UCSD-AML1 (cell line): Measurements from ENCODE around the gene ZWILCH.
A peak's percentile ranks its signal among the peaks of the same experiment; 100 is the strongest.
"Not testable (repeated sequence)": the region's sequence is repeated elsewhere in the genome, so short reads cannot be mapped to it uniquely, and the experiment has no call there.

Source experiments
- DNase-seq: peaks from one replicate; lab custom pipeline; 2025; ENCODE audit not compliant: unreplicated experiment; lab: John Stamatoyannopoulos, UW

ZWILCH gene

DNA sequence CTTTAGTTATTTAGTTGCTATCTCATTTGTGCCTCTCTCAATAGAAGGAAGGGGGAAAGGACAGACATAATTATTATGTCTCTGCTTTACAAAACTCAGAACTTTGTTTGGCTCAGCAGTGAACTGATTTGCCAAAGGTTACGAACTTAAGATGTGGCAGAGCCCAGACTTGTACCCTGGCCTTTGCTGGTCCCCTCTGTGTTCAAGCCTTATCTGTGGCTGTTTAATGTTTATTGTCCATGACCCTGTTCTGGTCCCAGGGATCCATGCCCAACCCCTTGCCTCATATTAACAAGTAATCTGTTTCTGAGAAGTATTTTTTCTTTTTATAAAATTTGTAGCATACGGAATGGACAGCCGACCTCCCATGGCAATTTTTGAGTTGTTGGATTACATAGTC is 18.2 kb upstream of the ZWILCH start:
- no peak for DNase-seq

DNA sequence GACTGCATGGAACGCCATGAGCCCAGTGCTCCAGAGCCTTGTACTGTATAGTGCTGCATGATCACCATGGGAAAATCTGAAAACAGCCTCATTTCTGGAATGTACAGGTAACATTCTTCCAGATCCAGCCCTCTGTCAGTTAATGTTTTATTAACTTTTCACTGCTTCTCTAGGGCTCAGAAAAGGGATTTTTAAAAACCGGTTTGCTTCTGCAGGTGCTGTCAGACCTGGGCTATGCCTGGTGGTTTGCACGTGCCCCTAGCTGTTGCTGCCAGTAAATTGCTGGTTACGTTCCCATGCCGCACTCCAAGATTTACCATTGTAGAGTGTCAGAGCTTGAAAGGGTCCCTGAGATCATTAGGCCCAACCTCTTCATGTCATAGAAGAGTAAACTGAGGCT is 16.6 kb upstream of the ZWILCH start:
- DNase-seq, result no peak

DNA sequence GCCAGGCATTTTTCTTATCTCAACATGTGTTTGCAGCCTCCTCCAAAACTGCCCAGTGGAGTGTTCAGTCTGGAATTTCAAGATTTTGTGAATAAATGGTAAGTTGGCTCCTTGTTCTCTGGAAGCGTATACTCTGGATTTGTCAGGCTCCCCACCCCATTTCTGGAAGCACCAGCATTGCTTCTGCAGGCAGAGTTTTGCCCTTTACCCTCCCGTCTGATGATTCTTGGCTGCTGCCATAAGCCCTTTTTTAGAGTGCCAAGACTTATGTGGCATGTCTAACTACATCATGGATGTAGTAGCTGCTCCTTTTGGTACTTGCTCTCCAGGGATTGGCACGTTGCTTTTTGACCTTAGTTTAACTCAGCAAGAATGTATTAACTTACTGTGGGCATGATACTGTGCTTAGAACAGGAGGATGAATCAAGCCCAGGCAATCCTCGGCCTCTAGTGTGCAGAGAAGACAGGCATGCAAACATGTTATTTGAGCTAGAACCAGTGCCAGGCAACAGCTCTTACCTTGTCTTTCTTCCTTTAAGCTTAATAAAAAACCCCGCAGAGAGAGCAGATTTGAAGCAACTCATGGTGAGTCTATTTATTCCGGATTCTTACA is 15.8 kb upstream of the ZWILCH start:
- no peak for DNase-seq

DNA sequence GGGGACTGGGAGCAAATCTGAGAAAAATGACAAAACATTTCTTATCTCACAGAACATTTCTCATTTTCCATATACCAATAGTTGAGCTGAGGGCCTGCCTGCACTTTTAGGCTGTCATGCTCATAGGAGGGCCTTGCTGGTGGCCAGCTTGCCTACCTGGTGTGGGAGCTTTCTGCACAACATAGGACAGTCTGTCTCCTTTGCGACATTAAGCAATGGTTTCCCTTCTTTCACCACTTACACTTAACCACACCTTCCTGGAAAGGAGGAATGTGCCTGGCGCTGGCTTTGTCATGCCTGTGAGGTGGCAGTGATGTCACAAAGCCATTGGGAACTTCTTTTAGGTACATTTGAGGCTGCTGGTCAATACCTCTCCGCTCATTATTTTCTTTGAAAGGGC is 13.3 kb upstream of the ZWILCH start:
- DNase-seq, result no peak

DNA sequence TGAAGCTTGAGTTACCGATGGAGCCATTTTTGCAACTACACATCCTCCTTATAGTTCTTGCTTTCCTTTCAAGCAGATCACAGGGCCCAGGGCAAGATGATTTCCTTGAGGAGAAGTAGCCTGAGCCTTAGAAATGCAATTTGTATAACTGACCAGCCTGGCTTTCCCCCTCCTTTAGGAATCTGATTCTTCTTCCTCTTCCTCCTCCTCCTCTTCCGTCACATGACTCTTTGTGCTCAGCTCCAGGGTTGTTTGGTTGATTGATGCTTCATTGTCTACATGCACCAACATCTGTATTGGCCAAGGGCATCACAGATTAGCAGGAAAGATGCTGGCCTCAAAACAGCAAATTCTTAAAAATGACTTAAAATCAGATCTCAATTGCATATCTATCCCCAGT is 10.9 kb upstream of the ZWILCH start:
- DNase-seq, result no peak

DNA sequence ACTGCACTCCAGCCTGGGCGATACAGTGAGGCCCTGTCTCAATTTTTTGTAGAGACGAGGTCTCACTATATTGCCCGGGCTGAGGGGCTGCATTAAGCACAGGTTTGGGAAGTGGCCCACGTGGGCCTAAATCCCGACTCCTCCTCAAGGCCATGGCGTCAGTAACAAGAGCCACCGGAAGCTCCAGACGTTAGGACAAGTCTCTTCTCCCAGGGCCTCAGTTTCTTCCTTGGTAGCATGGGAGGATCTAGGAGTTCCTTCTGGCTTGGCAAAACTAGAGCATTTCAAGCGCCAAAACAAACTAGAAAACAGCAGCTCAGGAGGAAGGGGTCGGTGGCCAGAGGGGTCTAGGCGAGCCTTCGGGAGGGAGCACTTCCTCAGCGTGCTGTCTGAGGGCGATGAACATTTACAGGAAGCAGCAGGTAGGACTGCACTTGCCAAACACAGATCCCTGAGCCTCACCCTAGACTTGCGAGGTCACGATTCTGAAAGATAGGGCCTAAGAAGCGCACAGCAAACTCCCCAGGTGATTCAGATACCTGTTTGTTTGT is 8.1 kb upstream of the ZWILCH start:
- DNase-seq, result no peak

DNA sequence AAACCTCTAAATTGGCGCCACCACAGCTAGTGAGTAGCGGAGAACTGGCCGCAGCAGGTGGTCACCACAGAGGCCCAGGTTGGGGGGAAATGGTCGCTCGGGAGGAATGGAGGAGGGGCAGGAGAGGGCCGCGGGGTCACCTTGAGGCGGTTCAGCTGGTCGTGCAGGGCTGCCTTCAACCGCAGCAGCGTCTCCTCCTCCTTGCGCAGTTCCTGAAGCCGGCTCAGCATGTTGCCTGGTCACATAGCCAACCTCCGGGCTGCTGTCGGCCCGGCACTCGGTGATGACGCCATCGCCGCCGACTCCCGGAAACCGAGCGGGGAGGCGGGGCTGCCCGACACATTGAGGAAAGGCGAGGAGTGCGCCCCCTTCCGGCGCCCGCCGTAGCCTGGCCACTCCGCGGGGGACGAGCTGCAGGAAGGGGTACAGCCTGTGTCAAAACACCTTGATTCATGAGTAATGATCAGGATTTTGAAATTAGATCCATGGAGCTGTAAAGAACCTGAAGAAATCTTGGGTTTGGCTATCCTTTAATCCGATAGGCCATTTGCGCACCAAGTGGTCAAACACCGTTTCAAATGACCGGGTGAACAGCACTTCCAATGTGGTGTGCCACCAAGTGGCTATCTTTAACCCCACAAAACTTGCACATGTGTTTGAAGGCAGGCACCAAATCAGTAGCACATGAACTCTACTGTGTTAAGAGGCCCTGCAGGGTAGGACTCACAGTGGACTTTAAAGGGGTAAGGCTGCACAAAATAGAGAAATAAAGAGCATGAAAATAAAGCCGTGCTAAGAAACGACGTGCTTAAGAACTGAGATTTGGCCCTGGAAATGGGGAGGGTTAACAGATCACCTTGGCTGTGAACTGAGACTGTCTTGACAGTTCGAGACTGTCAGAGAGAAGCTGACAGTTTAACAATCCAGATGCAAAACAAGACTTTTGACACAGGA is 7.3 kb upstream of the ZWILCH start, which contains the start of gene SNAPC5:
Gene SNAPC5 (minus strand): TSS at position 261 of the 954 bp plus-strand sequence. CDS start 31 bp downstream, at position 230.
- DNase-seq, result peak; percentile 96

DNA sequence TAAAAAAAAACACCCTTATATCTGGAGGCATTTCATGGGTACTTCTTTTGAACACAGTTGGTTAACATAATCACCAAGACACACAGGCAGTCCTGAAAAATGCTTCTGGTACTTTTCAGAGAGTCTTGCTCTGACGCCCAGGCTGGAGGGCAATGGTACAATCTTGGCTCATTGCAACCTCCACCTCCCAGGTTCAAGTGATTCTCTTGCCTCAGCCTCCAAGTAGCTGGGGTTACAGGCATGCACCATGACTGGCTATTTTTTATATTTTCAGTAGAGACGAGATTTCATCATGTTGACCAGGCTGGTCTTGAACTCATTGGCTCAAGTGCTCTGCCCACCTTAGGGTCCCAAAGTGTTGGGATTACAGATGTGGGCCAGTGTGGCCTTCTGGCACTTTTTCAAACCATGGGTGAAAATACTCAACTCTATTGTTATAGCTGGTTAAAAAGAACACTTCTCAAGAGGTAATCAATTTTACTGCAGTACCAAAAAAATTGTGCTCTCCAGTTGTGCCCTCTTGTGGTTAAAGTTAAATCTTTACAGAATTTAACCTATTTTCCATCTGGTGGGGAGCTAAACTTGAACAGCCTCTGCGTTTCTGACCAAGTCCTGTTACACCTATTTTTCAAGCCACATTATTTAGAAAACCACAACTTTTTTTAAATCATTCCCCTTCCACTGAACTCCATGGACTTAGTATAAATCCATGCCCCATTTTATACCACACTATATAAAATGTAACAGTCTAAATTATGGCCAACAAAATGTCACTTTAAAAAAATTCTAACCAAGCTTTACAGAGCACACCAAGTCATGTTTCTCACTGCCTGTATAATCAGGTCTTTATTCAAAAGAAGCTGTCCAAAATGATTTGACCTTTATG is 6.4 kb upstream of the ZWILCH start:
- no peak for DNase-seq

DNA sequence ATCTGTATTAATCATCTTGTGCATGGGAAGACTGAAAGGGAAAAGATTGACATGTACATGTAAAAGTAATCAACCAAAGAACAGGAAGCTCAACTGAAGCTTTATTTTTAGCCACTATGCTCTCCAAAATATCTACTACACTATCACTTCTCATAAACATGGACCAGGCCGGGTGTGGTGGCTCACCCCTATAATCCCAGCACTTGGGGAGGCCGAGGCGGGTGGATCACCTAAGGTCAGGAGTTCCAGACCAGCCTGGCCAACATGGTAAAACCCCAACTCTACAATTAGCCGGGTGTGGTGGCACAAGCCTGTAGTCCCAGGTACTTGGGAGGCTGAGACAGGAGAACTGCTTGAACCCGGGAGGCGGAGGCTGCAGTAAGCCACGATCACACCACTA is 4.8 kb upstream of the ZWILCH start:
- not testable (repeated sequence) for DNase-seq

DNA sequence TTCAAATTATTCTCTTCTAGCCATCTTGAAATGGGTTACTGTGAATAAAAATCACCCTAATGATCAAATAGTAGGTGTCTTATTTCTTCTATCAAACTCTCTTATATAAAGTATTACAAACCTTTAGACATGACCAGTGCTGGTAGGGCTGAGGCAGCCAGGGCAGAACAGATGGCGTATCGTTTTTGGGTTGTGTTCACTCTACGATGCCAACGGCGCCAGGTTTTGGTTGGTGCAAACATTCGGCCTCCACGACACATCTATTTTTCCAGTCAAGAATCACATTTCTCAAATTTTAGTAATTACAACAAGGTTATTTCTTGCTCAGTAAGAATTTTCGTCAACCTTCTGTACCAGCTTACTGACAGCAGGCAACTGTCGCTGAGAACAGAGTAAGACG is 2.6 kb upstream of the ZWILCH start:
- DNase-seq, result no peak

DNA sequence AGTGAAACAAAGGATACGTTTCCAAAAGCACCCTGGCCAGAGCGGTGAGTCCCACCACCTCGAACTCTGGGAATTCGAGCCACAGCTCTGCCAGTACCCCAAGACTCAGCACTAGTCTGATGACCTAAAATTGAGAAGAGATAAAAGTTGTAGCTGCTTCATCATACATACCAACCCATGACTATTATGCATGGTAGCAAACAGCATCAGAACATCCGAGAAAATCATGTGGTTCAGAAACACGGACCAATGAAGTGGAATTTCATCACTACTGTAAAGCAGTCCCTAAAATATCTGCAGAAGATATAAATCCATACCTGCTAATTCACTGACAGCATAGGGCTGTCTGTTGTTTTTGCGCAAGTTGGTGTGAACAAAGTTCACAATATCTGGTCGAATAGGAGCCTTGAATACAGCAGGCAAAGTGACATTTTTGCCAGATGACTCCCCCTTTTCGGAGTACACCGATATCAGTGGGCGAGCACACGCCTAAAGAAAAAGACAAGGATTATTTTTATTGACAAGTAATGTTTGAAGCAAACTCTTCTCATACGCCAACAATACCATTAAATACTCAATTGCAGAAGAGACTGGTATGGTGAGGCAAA is 2.0 kb upstream of the ZWILCH start:
- not testable (repeated sequence) for DNase-seq

DNA sequence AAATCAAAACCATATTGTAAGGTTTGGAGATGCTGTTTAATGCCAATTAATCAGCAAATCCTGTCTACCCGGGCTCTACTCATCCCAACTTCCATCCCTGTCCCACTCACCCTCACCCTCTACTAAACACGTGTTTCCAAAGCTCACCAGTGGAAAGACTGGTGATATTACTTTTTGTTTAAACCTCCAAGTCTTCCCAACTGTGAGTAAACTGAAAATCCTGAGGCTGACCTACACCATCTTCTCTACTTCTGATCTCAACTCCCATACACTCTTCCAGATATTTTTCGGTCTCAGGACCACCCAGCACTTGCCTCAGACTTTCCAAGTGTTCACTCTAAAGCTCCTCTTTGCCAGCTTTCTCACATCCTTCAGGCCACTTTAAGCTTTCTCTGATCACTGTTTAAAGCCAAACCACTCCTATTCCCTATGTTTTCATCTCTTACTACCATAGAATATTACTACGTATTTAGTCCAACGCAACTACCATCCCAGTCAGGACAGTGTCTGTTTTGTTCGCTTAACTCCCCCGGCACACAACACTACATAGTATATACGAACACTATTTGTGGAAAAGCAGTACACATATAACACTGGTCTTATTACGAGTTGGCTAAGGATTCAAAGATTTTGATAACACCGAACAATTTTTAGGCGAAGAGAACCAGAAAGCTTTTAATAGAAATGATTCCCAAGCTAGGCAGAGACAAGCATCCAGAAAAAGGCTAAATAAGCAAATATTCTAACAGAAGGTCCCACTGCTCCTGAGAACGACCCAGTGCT is 1.2 kb upstream of the ZWILCH start:
- DNase-seq, result no peak

DNA sequence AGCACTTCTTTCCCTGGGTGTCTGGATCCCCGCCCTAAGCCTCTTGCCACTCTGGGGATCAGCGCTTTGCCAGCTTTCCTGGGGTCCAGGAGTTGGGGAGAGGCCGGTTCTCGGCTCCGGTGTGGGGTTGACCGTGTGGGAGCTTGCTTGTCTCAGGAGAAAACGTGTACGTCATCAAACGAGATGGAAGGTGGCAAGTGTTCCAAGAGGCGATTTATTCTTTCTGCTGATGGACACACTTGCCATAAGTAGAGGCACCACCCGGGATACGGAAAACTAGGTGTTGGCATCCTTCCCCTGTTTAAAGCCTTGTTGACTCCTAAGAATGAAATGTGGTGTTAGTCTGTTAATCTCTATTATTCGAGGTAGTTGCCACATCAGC is 295 bp downstream of the ZWILCH start:
- DNase-seq, result no peak

DNA sequence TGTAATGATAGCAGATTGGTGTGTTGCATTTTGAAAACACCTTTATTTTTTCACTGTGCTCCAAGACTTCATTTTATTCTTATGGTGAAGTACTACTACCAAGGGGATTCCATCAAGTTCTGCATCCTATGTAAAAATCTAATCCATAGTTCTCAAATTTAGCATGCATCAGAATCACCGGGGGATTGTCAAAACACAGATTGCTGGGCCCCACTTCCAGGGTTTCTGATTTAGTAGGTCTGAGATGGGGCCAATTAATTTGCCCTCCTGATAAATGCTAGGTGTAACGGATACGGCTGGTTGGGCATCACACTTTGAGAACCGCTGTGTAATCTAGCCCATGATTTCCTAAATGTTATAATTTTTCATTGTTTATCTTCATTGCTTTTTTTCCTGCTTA is 692 bp downstream of the ZWILCH start:
- no peak for DNase-seq

DNA sequence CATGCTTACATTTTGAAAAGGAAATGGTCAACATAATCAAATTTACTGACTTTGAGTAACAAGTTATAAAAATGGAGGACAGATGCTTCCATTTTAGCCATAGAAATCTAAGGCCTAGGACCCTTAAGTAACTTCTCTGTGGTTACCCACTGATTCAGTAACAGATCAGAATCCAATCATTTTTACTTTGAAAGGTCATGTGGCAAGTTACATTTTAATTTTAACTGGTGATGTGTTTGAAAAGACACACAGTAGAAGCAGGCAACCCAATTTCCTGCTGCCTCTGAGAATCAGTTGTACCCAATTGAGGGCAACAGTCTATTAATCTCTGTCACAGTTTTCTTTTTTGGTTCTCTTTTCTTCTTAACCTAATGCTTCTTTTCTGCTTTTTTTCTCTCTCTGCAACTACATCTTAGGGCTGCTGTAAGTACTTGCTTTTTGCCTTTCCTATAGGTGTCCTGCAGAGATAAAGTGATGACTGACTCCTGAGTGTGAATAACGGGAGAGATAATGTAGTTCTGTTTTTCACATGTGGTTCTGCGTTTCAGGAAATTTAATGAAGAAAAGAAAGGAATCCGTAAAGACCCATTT is 3.3 kb downstream of the ZWILCH start:
- no peak for DNase-seq

DNA sequence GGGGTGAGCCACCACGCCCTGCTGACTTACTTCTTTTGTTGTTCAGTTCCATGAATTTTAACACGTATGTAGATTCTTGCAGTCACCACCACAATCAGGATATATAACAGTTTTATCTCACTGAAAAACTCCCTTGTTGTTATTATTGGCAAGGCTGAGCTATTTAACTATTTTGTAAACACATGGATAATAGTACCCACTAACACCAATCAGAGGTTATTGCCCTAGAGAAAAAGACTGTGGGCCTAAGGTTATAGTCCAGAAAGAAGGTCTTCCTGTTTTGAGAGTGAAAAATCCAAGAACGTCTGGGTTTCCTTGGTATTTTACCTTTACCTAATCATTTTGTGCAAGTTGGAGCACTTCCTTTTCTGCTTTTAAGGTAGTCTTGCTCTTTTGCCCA is 9.5 kb downstream of the ZWILCH start:
- DNase-seq, result no peak

DNA sequence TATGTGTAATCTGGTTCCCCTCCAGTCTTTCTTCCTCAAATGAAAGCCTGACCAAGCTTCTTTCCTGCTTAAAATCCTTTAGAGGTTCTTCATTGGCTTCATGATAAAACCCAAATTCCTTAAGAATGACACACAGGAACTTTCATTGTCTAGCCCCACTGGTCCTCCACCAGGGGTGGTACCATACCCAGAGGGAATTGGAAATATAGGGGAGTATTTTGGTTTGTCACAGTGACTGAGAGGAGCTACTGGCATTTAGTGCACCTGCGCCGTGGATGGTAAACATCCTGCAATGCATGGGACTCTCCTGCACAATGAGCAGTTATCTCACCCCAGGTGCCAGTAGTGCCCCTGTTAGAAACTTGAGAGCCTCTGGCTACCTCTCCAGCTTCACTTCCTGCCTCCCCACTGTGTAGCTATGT is 10.8 kb downstream of the ZWILCH start:
- no peak for DNase-seq

DNA sequence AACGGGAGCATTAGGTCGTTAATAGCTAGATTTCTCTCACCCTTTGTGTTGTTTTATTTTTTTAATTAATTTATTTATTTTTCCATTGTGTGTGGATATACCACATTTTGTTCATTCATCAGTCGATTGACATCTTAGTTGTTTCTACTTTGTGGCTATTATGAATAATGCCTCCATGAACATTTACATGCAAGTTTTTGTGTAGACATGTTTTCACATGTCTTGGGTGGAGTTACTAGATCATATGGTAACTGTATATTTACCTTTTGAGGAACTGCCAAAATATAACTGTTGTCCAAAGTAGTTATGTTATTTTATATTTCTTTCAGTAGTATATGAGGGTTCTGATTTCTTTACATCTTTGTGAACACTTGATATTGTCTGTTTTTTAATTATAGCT is 18.8 kb downstream of the ZWILCH start:
- no peak for DNase-seq

DNA sequence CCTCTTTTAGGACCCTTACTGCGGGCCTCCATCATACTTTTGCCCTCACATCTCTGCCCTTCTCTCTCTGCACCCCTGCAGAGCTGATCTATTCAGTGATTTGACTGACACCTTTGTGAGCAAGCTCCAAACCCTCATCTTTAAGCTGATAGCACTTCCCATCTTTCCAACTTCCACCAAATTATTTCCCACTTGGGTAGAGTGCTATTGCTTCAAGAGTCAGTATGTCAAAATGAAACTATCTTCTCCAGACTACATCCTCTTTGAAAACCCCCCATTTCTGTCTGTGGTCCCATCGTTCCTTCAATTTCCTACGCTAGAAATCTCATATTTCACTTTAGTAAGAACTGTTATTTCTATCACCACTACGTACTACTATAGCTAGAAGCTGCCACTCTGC is 19.7 kb downstream of the ZWILCH start:
- DNase-seq, result no peak

DNA sequence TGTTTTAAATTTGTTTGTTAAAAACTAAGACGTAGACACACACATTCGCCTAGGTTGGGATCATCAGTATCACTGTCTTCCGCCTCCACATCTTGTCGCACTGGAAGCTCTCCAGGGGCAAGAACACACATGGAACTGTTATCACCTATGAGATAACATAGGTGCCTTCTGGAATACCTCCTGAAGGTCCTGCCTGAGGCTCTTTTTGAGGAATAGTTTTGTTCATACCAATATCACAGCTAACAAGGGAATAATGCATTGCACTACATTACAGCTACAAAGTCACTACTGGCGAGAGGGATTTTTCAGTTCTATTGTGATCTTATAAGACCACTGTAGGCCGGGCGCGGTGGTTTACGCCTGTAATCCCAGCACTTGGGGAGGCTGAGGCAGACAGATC is 29.9 kb downstream of the ZWILCH start:
- DNase-seq, result no peak
